ENCODE results near the gene WDFY2. TPM values are rescaled to one million over a fixed set of nuclear protein-coding genes. Genes with fewer than 3 reads are reported as not detected.

The WDFY2 gene
- total and polyA plus RNA-seq, 4 donors = 3.4 to 10.5 (median 5.8) TPM

DNA sequence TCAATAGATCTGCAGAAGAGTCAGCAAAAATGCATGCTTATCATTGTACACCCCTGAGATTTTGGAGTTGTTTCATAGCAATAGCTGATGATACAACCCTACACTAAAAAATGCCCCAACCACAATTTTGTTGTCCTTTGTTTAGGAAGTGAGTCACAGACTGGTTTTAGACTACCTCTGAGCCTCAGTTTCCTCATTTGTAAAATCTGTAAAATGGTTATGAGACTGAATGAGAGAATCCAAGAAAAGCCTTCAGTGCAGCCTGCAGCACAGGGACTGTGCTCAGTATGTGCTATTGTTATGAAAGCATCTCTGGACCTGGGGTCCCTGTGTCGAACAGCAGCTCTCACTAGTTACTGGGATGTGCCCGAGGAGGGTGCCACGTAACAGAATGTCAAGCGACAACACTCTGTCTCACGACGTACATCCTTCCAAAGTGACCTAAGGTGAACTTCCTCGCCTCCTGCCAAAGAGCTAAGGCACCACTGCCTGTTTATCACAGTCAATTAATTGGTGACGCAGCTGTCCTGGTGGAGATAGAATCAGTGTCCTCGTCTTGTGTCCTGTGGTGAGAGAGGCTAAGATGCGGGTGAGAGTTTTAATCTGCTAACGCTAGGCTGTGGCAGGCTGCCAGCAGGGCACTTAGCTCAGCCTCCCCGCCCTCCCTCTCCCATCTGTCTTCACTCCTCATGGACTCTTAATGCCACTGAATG is 201.6 kb downstream of the WDFY2 start:
- no peaks in the 10 kb centered on the region for H3K27me3 ChIP-seq (ENCODE audit: control insufficient read depth in 4 of 4, insufficient read depth in 4 of 4, low read length in 3 of 4)
- TF ChIP-seq ATF3 (IDR thresholded peaks at IDR 0.05) (no peak), YY1 (IDR thresholded peaks at IDR 0.05) (no peak), HNF4G (IDR thresholded peaks at IDR 0.05) (no peak), RXRA (IDR thresholded peaks at IDR 0.05) (no peak), TAF1 (conservative IDR thresholded peaks at IDR 0.05) (no peak), ZBTB33 (IDR thresholded peaks at IDR 0.05) (no peak), FOXA1 (IDR thresholded peaks at IDR 0.05) (no peak), HNF4A (conservative IDR thresholded peaks at IDR 0.05) (no peak), FOXA2 (IDR thresholded peaks at IDR 0.05) (no peak)
- no peak for DNase-seq (ENCODE audit: low spot score)
- H3K4me3 ChIP-seq (ENCODE audit: low read depth in 1 of 3, low read length in 3 of 3) = no peak overlapping the region
- no peak overlapping the region for H3K9ac ChIP-seq (ENCODE audit: low read depth in 1 of 2, low read length in 2 of 2)
- H3K4me1 ChIP-seq (ENCODE audit: control insufficient read depth in 4 of 4, insufficient read depth in 4 of 4, low read length in 3 of 4) = peaks cover 0 to 9% (median 5%) of the 10 kb centered on the region in 4 donors
- no peaks in the 10 kb centered on the region for H3K9me3 ChIP-seq (ENCODE audit: control insufficient read depth in 4 of 4, low read length in 3 of 4)
- peaks cover 0 to 7% (median 0%) of the 10 kb centered on the region in 4 donors for H3K36me3 ChIP-seq (ENCODE audit: control insufficient read depth in 4 of 4, insufficient read depth in 3 of 4, low read depth in 1 of 4, low read length in 3 of 4)
- peak overlapping the region in 1 of 2 donors; percentile 9 for H3K27ac ChIP-seq (ENCODE audit: low read depth in 1 of 2, low read length in 2 of 2)
- 73% methylated on average over 12 of the region's 12 CpGs for WGBS

DNA sequence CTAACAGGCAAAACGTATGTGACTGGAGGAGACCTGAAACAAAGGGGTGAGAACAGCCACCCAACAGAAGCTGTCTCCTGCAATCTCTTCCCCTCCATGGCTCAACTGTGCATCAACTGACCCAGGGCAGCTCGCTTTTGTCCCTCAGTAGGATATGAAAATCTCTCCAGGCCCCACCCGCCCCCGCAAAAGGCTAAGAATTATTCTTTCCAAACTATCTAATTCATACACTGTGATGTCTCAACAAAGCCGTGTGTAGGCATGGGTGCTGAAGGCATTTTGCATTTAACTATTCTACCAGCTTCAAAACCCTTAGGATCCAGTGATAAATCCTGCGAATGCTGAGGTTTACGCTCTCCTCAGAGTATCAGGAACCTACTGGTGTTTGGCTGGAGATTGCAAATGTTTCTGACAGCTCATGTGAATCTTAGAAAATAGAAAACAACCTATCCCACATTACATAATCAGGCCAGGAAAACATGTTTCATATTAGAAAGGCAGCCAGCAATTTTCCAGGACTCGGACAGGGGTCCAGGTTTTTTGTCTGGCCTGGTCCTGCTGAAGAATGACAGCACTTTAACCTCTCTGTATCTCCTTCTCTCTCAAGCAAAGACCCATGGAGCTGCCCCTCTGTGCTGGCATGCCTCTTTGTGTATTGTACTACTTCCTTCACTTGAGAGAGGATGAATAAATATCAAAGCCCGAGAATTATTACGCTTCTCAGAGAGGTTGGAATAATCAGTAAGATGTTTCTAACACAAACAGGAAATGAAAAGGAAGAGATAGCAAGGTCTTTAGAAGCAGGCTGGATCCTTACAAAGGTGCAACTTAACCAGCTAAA is 202.4 kb downstream of the WDFY2 start:
- H3K27me3 ChIP-seq (ENCODE audit: control insufficient read depth in 4 of 4, insufficient read depth in 4 of 4, low read length in 3 of 4) = no peaks in the 10 kb centered on the region
- H3K36me3 ChIP-seq (ENCODE audit: control insufficient read depth in 4 of 4, insufficient read depth in 3 of 4, low read depth in 1 of 4, low read length in 3 of 4) = peaks cover 0 to 8% (median 0%) of the 10 kb centered on the region in 4 donors
- H3K9ac ChIP-seq (ENCODE audit: low read depth in 1 of 2, low read length in 2 of 2) = no peak overlapping the region
- peak overlapping the region in 1 of 2 donors; percentile 9 for H3K27ac ChIP-seq (ENCODE audit: low read depth in 1 of 2, low read length in 2 of 2)
- TF ChIP-seq, protein P1, sequence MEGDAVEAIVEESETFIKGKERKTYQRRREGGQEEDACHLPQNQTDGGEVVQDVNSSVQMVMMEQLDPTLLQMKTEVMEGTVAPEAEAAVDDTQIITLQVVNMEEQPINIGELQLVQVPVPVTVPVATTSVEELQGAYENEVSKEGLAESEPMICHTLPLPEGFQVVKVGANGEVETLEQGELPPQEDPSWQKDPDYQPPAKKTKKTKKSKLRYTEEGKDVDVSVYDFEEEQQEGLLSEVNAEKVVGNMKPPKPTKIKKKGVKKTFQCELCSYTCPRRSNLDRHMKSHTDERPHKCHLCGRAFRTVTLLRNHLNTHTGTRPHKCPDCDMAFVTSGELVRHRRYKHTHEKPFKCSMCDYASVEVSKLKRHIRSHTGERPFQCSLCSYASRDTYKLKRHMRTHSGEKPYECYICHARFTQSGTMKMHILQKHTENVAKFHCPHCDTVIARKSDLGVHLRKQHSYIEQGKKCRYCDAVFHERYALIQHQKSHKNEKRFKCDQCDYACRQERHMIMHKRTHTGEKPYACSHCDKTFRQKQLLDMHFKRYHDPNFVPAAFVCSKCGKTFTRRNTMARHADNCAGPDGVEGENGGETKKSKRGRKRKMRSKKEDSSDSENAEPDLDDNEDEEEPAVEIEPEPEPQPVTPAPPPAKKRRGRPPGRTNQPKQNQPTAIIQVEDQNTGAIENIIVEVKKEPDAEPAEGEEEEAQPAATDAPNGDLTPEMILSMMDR (IDR thresholded peaks at IDR 0.05; ENCODE audit: low read depth, low read length, missing input control) = no peak
- no peak for TF ChIP-seq TAF1 (conservative IDR thresholded peaks at IDR 0.05)
- TF ChIP-seq RXRA (IDR thresholded peaks at IDR 0.05) = no peak
- TF ChIP-seq, protein P2, sequence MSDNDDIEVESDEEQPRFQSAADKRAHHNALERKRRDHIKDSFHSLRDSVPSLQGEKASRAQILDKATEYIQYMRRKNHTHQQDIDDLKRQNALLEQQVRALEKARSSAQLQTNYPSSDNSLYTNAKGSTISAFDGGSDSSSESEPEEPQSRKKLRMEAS (IDR thresholded peaks at IDR 0.05) = no peak
- TF ChIP-seq FOXA1 (IDR thresholded peaks at IDR 0.05) = no peak
- TF ChIP-seq HNF4G (IDR thresholded peaks at IDR 0.05) = no peak
- no peak for TF ChIP-seq ATF3 (IDR thresholded peaks at IDR 0.05)
- no peak for TF ChIP-seq FOXA2 (IDR thresholded peaks at IDR 0.05)
- no peak for TF ChIP-seq JUND (IDR thresholded peaks at IDR 0.05)
- TF ChIP-seq RAD21 (IDR thresholded peaks at IDR 0.05) = no peak
- no peak for TF ChIP-seq NR2F2 (IDR thresholded peaks at IDR 0.05)
- DNase-seq (ENCODE audit: low spot score) = no peak
- H3K4me3 ChIP-seq (ENCODE audit: low read depth in 1 of 3, low read length in 3 of 3) = no peak overlapping the region
- H3K4me1 ChIP-seq (ENCODE audit: control insufficient read depth in 4 of 4, insufficient read depth in 4 of 4, low read length in 3 of 4) = peaks cover 0 to 9% (median 5%) of the 10 kb centered on the region in 4 donors
- WGBS = 86% methylated on average over 10 of the region's 10 CpGs
- no peaks in the 10 kb centered on the region for H3K9me3 ChIP-seq (ENCODE audit: control insufficient read depth in 4 of 4, low read length in 3 of 4)
